Mesenchymal stem cell (in vitro differentiated cells and primary cell): ENCODE data around the gene ASB13.

Experiments used
- DNase-seq: peaks from one replicate; pipeline ENCODE4 v3.0.0-alpha.2; 2013
- H2AFZ ChIP-seq: one replicate; pipeline ENCODE4 v1.6.1; 2013; ENCODE audit warnings: low read depth, mild to moderate bottlenecking, control low read depth, inconsistent platforms, low read length, moderate library complexity
- H2AK5ac ChIP-seq: 2 replicates; pipeline ENCODE4 v1.6.1; 2013; ENCODE audit warnings: low read length, moderate library complexity, mild to moderate bottlenecking, inconsistent platforms; ENCODE audit not compliant: severe bottlenecking
- H2BK120ac ChIP-seq: one replicate; pipeline ENCODE4 v1.6.1; 2013; ENCODE audit warnings: low read depth, mild to moderate bottlenecking, inconsistent platforms, low read length, moderate library complexity
- H2BK12ac ChIP-seq, 2 experiments: one replicate each; pipeline ENCODE4 v1.6.1; 2013; ENCODE audit warnings: inconsistent platforms in 2 of 2, low read length in 2 of 2, mild to moderate bottlenecking in 2 of 2, moderate library complexity in 2 of 2, control low read depth in 1 of 2
- H2BK15ac ChIP-seq: one replicate; pipeline ENCODE4 v1.6.1; 2013; ENCODE audit warnings: mild to moderate bottlenecking, low read depth, inconsistent platforms; ENCODE audit not compliant: poor library complexity, severe bottlenecking
- H2BK5ac ChIP-seq: 2 replicates; pipeline ENCODE4 v1.6.1; 2013; ENCODE audit warnings: low read depth, mild to moderate bottlenecking, low read length, control low read depth, inconsistent platforms; ENCODE audit not compliant: poor library complexity, severe bottlenecking
- H3K14ac ChIP-seq, 2 experiments: one replicate each; pipeline ENCODE4 v1.6.1; 2013; ENCODE audit warnings: inconsistent platforms in 2 of 2, low read length in 2 of 2, control low read depth in 1 of 2, mild to moderate bottlenecking in 1 of 2, moderate library complexity in 1 of 2
- H3K18ac ChIP-seq, 2 experiments: one replicate each; pipeline ENCODE4 v1.6.1; 2013; ENCODE audit warnings: inconsistent platforms in 2 of 2, low read length in 2 of 2, control low read depth in 1 of 2, low read depth in 1 of 2, mild to moderate bottlenecking in 1 of 2
- H3K23ac ChIP-seq, 2 experiments: one replicate each; pipeline ENCODE4 v1.6.1; 2013; ENCODE audit warnings: inconsistent platforms in 2 of 2, low read length in 2 of 2, mild to moderate bottlenecking in 2 of 2, moderate library complexity in 2 of 2, control low read depth in 1 of 2
- H3K27ac ChIP-seq: 2 replicates; pipeline ENCODE4 v1.5.1; 2013; ENCODE audit warnings: mild to moderate bottlenecking, moderate library complexity, low read length, control low read depth, inconsistent platforms; ENCODE audit not compliant: poor library complexity, severe bottlenecking
- H3K27me3 ChIP-seq, 2 experiments: 2 replicates each; pipeline versions ENCODE4 v1.6.1 to v1.7.0; 2013; ENCODE audit warnings: low read length in 2 of 2, mild to moderate bottlenecking in 2 of 2, moderate library complexity in 2 of 2, control low read depth in 1 of 2, inconsistent platforms in 1 of 2; ENCODE audit not compliant: control insufficient read depth in 1 of 2, insufficient read depth in 1 of 2
- H3K36me3 ChIP-seq, 2 experiments: 2 replicates each; pipeline versions ENCODE4 v1.6.1 to v1.7.0; 2013; ENCODE audit warnings: low read length in 2 of 2, control low read depth in 1 of 2, inconsistent platforms in 1 of 2, low read depth in 1 of 2, mild to moderate bottlenecking in 1 of 2; ENCODE audit not compliant: insufficient read depth in 2 of 2, control insufficient read depth in 1 of 2
- H3K4ac ChIP-seq, 2 experiments: one replicate each; pipeline ENCODE4 v1.6.1; 2013; ENCODE audit warnings: inconsistent platforms in 2 of 2, low read length in 2 of 2, mild to moderate bottlenecking in 2 of 2, moderate library complexity in 2 of 2, control low read depth in 1 of 2, low read depth in 1 of 2
- H3K4me1 ChIP-seq: 2 replicates; pipeline ENCODE4 v1.6.1; 2013; ENCODE audit warnings: low read depth, low read length, control low read depth; ENCODE audit not compliant: control insufficient read depth, insufficient read depth
- H3K4me2 ChIP-seq: 2 replicates; pipeline ENCODE4 v1.6.1; 2013; ENCODE audit warnings: low read length, mild to moderate bottlenecking, inconsistent platforms; ENCODE audit not compliant: poor library complexity, severe bottlenecking
- H3K4me3 ChIP-seq, 2 experiments: 2 replicates each; pipeline versions ENCODE4 v1.5.1 to v1.7.0; 2013; ENCODE audit warnings: low read length in 2 of 2, mild to moderate bottlenecking in 2 of 2, control low read depth in 1 of 2, low read depth in 1 of 2; ENCODE audit not compliant: insufficient read depth in 1 of 2
- H3K79me1 ChIP-seq: replicated peaks from 2 replicates; pipeline ENCODE4 v1.6.1; 2013; ENCODE audit warnings: mild to moderate bottlenecking, control low read depth, low read length, inconsistent platforms; ENCODE audit not compliant: poor library complexity, severe bottlenecking
- H3K9ac ChIP-seq: 2 replicates; pipeline ENCODE4 v1.7.0; 2013; ENCODE audit warnings: mild to moderate bottlenecking, low read length, moderate library complexity
- H3K9me3 ChIP-seq: 2 replicates; pipeline ENCODE4 v1.7.0; 2013; ENCODE audit warnings: mild to moderate bottlenecking, low read length; ENCODE audit not compliant: control insufficient read depth
- H4K8ac ChIP-seq: one replicate; pipeline ENCODE4 v1.6.1; 2013; ENCODE audit warnings: inconsistent platforms, mild to moderate bottlenecking, low read length, moderate library complexity
- H4K91ac ChIP-seq: one replicate; pipeline ENCODE4 v1.6.1; 2013; ENCODE audit warnings: mild to moderate bottlenecking, low read length, inconsistent platforms
- WGBS: methylation state at CpG from one replicate; pipeline ENCODE4 v1.1.7; 2013; ENCODE audit warnings: mixed read lengths; 5-methylcytosine and 5-hydroxymethylcytosine counted together

Gene ASB13

DNA sequence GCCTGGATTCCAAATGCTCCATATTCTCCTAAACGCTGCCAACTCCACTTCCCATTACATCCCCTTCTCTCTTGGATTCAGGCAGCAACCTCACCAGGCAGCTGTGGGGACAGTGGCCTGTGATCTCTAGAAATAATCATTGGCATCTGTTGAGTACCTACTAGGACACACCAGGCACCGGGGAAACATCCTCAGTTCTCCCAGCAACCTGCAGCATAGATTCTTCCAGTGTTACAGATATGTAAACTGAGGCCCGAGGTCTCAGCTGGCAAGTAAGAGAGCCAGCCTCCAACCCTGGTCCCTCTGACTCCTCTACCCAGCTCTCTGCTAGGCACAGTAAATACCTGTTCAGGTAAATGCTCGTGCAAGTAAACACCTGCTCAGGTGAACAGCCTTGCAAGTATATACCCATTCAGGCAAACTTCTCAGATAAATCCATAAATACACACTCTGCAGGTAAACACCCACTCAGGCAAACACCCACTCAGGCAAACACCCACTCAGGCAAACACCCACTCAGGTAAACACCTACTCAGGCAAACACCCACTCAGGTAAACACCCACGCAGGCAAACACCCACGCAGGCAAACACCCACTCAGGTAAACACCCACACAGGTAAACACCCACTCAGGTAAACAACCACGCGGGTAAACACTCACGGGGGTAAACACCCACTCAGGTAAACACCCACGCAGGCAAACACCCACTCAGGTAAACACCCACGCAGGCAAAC, 18.7 kb downstream of the ASB13 start:
- Histone ChIP-seq H3K36me3 (peaks cover 30 to 53% of the 10 kb centered on the region in 2 experiments), H3K23ac (no peak overlapping the region), H3K9ac (no peak overlapping the region), H3K4ac (no peak overlapping the region), H2BK15ac (no peak overlapping the region), H3K4me2 (no peak overlapping the region), H4K8ac (no peak overlapping the region), H3K9me3 (no peaks in the 10 kb centered on the region), H2BK12ac (no peak overlapping the region), H3K4me3 (no peak overlapping the region), H2AK5ac (no peak overlapping the region), H2BK120ac (no peak overlapping the region), H2BK5ac (no peak overlapping the region), H3K27ac (no peak overlapping the region), H4K91ac (no peak overlapping the region), H3K79me1 (peaks cover 2% of the 10 kb centered on the region), H3K18ac (no peak overlapping the region), H3K14ac (no peak overlapping the region), H3K27me3 (no peaks in the 10 kb centered on the region), H2AFZ (no peak overlapping the region), H3K4me1 (peaks cover 2% of the 10 kb centered on the region)
- whole genome bisulfite sequencing, result 96% methylated on average over 11 of the region's 11 CpGs
- no peak for DNase-seq

DNA sequence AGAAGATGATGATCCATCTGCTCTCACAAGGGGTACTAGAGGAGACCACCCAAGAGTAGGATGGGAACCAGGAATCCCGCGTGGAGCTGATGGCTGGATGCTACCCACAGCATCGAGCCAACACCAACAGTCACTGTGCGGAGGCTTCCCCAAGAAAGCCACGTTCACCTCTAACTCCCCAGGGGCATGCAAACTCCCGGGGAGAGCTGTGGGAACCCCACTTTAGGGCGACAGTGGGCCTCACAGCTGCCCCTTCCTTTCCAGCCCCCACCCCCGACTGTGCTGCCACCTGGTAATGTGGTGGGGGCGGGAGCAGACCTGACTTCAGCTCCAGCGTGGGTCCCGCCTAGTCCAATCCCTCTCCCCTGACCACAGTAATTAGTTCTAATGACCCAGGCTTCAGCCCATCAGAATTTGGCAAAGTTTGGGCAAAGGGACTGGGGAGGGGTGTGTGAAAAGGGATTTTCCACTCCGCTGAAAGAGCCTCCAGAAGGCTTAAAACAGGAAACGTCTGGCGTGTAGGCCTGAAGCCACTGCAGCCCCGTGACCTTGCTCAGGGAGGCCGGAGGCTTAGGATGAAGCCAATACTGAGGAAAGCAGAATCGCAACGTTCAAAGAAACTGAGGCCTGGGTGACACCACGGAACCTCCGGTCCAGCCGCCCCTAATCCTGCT, 20.3 kb downstream of the ASB13 start:
- no peak overlapping the region for H2BK15ac ChIP-seq
- peak overlapping the region; percentile 36 for H3K9ac ChIP-seq
- no peak overlapping the region for H2BK12ac ChIP-seq
- H3K36me3 ChIP-seq, result peaks cover 36 to 64% of the 10 kb centered on the region in 2 experiments
- 88% methylated on average over 19 of the region's 21 CpGs for WGBS
- H3K79me1 ChIP-seq, result no peaks in the 10 kb centered on the region
- no peak overlapping the region for H3K23ac ChIP-seq
- H2BK5ac ChIP-seq, result no peak overlapping the region
- H3K27me3 ChIP-seq, result no peaks in the 10 kb centered on the region
- H3K4me1 ChIP-seq, result no peaks in the 10 kb centered on the region
- no peaks in the 10 kb centered on the region for H3K9me3 ChIP-seq
- H2AK5ac ChIP-seq, result no peak overlapping the region
- H2BK120ac ChIP-seq, result no peak overlapping the region
- H3K27ac ChIP-seq, result no peak overlapping the region
- no peak overlapping the region for H3K4me3 ChIP-seq
- H3K4ac ChIP-seq, result no peak overlapping the region
- no peak overlapping the region for H4K91ac ChIP-seq
- no peak overlapping the region for H3K14ac ChIP-seq
- H3K18ac ChIP-seq, result no peak overlapping the region
- no peak overlapping the region for H2AFZ ChIP-seq
- no peak for DNase-seq
- H3K4me2 ChIP-seq, result no peak overlapping the region
- no peak overlapping the region for H4K8ac ChIP-seq

DNA sequence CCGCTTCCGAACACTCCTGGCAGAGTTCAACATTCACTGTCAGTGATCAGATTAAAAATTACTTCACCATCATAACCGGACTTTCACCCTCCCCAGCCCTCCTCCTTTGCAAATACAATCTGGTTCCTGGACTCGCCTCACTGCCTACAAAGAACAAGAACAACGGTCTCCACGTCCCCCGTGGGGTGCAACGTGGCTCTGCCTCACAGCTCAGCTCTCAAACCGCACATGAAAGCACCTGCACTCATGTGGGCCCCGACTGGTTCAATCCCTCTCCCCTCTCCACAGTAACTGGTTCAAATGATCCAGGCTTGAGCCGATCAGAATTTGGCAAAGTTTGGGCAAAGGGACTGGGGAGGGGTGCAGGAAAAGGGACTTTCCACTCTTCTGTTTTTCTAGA, 21.0 kb downstream of the ASB13 start:
- Histone ChIP-seq H3K18ac (no peak overlapping the region), H3K23ac (no peak overlapping the region), H3K36me3 (peaks cover 39 to 66% of the 10 kb centered on the region in 2 experiments), H4K8ac (no peak overlapping the region), H3K27me3 (no peaks in the 10 kb centered on the region), H3K4ac (no peak overlapping the region), H3K4me1 (no peaks in the 10 kb centered on the region), H3K14ac (no peak overlapping the region), H3K9ac (peak overlapping the region; percentile 36), H3K4me3 (no peak overlapping the region), H3K4me2 (no peak overlapping the region), H2BK5ac (no peak overlapping the region), H3K9me3 (no peaks in the 10 kb centered on the region), H2BK12ac (no peak overlapping the region), H2BK15ac (no peak overlapping the region), H2BK120ac (no peak overlapping the region), H3K27ac (no peak overlapping the region), H3K79me1 (no peaks in the 10 kb centered on the region), H2AFZ (no peak overlapping the region), H4K91ac (no peak overlapping the region), H2AK5ac (no peak overlapping the region)
- WGBS, result over 99% methylated on average over 11 of the region's 11 CpGs
- DNase-seq, result no peak

DNA sequence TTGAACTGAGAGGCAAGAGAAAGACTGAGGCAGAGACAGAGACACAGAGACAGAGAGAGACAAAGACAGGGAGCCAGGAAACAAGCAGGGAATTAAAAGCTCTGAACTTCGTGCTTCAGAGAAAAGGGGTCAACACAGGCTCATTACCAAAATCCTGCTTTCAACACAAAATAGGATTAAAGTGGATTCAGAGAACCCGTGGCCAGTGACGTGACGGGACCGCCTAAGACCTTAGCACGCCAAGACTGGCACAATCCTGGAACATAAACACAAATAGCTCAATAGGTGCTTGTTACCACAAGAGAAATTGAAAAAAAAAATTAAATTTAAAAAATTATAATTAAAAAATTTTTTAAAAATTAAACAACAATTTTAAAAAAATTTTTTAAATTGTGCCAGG, 21.5 kb downstream of the ASB13 start:
- Histone ChIP-seq H3K4me3 (no peak overlapping the region), H3K4ac (no peak overlapping the region), H3K36me3 (peaks cover 39 to 66% of the 10 kb centered on the region in 2 experiments), H3K27me3 (no peaks in the 10 kb centered on the region), H3K9me3 (no peaks in the 10 kb centered on the region), H3K79me1 (no peaks in the 10 kb centered on the region), H2BK5ac (no peak overlapping the region), H3K18ac (no peak overlapping the region), H3K23ac (no peak overlapping the region), H2AFZ (no peak overlapping the region), H2BK120ac (no peak overlapping the region), H3K4me1 (no peaks in the 10 kb centered on the region), H3K4me2 (no peak overlapping the region), H4K8ac (no peak overlapping the region), H3K9ac (peak overlapping the region; percentile 36), H2AK5ac (no peak overlapping the region), H2BK12ac (no peak overlapping the region), H4K91ac (no peak overlapping the region), H2BK15ac (no peak overlapping the region), H3K27ac (no peak overlapping the region), H3K14ac (no peak overlapping the region)
- 100% methylated on average over 2 of the region's 6 CpGs for WGBS
- DNase-seq, result no peak
